GM18909 (cell line): ENCODE data around the gene PTTG2.
"Not testable (repeated sequence)": the region's sequence is repeated elsewhere in the genome, so short reads cannot be mapped to it uniquely, and the experiment has no call there.

Experiments used
- ATAC-seq: cut with Tn5 transposase; IDR thresholded peaks from one replicate; pipeline ENCODE4 v1.9.1; 2021; ENCODE audit warnings: mild to moderate bottlenecking; ENCODE audit not compliant: unreplicated experiment, poor library complexity

PTTG2 gene

DNA sequence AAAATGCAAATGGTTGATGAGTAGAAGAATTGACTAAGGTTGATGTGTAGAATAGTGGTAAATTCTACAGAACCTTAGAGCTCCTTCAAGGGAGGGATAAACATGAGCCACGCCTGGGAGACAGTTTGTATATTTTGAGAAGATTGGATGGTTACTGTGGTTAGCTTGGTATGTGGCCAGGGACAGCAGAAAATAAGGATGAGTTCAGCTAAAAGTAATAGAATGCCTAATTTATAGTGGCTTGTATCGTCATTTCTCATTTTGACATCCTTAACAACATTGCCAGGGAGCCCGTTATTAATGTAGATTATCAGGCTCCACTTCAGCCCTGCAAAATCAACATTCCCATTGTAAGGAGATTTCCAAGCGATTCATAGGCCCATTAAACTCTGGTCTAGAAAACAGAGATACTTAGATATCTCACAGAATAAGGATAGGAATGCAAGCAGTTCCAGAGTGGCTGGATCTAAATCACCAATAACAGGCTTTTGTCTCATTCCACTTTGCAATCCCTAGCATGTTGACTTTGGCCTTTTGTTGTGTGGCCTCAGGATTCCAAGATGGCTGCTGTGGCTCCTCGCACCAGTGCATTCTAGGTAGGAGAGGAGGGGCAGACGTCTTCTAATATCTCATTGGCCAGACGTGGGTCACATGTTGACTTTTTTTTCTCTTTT, 6.4 kb upstream of the PTTG2 start:
- no peak for ATAC-seq

- ATAC-seq, result no peak
These were observed 3.3 kb upstream of the PTTG2 start for GRCh38 chr4:37956941-37957340.

- ATAC-seq, result no peak
These were observed 1.3 kb upstream of the PTTG2 start for GRCh38 chr4:37958932-37959331.

GRCh38 chr4:37960679-37961450, 667 bp downstream of the PTTG2 start:
- no peak for ATAC-seq

DNA sequence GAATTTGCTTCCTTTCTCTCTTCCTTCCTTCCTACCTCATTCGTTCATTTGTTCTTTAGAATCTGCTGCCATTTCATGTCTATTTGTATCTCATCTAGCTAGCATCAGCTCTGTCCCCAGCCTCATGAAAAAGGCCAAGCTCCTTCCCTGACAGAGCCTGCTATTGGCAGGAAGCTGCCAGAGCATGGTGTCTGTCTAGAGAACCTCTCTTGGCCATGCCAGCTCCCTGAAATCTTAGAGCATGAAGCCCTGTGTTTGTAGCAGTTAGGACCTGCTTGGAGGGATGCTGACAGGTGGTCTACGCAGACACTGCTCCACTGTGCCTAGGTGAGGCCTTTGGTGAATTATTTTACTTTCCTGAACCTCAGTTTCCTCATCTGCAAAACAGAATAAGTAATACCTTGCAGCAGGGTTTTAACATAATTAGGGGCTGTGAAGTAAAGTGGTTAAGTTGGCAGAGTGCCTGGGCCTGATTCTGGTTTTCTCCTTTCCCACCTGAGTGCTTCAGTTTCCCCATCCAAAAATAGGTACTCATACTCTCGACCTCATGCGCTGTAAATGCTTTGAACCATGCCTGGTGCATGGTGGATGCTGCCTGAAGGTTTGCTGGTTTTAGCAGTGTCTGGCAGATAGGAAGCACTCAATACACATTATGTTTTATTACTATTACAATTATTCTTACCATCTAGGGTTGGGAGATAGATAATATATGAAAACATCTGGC, 4.7 kb downstream of the PTTG2 start:
- ATAC-seq, result peak; percentile 56

DNA sequence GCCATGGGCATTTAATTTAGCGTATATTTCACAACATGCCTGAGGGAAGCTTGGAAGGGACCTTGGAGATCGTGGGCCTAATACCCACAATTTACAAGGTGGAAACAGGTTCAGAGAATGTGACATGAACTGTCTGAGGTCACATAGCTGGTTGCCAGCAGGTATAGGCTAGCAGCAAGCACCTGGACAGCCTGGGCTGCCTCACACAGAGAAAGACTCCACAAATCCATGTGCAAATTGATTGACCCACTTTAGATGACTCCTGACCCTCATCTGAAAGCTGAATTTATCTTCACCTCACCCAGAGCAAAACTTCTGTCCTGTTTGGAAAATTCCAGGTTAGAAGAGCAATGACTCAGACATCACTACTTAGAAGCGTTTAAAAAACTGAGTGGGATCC, 5.8 kb downstream of the PTTG2 start:
- ATAC-seq, result no peak

DNA sequence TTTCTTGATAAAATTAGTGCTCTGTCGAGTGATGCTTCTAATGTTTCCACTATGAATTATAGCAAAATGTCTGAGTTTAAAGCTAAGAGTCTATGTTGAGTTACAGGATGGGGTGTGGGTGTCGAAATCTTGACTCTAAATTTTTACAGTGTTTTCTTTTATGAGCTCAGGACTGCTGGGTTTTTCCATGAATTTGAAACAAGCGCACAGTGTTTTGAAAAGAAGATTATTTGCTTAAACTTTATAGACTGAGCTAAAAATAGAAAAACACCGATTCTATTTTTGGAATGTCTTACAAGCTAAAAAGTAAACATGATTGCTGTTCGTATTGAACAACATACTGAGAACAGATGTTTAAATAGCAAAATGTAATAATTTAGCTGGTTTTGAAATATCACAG, 7.5 kb downstream of the PTTG2 start:
- no peak for ATAC-seq

- no peak for ATAC-seq
These were observed 8.5 kb downstream of the PTTG2 start for GRCh38 chr4:37968747-37969146.

DNA sequence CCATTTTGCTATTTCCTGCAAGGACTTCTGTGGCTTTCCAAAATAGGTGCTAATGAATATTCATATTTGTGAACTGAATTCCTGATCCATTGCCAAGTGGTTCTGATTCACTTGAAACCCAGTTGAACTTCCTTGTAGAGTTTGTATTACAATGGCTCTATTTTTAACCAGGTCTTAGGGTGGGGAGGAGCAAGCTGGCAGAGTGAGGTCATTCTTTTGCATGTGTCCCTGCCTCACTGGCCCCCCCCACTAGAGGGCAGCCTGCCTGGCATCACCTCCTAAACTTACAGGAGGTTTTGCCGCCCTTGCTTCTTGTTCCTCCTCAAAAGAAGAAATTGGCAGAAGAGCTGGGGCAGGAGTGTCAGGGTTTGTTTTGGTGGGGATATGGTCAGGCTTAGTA, 10.5 kb downstream of the PTTG2 start:
- peak; percentile 59 for ATAC-seq

DNA sequence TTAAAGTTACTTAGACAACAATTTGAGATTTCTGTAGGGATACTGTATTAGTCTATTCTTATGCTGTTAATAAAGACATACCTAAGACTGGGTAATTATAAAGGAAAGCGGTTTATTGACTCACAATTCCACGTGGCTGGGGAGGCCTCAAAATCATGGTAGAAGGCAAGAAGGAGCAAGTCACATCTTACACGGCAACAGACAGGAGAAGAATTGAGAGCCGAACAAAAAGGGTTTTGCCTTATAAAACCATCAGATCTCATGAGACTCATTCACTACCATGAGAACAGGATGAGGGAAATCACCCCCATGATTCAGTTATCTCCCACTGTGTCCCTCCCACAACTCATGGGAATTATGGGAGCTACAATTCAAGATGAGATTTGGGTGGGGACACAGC, 11.0 kb downstream of the PTTG2 start:
- ATAC-seq, result no peak

DNA sequence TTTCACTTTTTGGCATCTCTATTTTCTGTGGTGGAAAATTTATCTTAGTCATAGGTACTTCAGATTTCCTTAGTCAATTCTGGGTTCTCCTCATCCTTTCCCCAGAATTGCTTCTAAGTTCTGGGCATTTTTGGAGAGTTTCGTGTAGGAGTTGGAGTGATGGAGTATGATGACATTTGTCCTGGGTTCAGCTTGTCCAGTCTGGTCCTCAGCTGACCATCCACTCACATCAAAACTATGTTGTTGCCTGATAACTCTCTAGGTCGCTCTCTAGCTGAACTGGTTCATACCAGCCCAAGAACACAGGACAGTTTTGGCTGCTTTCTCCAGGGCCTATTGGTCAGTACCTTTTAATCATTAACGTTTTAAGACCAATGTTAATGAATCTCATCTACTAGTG, 13.2 kb downstream of the PTTG2 start:
- ATAC-seq, result no peak

GRCh38 chr4:37975321-37975822, 15.2 kb downstream of the PTTG2 start:
- not testable (repeated sequence) for ATAC-seq

- ATAC-seq, result no peak
These were observed 16.3 kb downstream of the PTTG2 start for GRCh38 chr4:37976507-37976906.

- ATAC-seq, result peak; percentile 83
These were observed 16.8 kb downstream of the PTTG2 start for GRCh38 chr4:37976991-37977470.

DNA sequence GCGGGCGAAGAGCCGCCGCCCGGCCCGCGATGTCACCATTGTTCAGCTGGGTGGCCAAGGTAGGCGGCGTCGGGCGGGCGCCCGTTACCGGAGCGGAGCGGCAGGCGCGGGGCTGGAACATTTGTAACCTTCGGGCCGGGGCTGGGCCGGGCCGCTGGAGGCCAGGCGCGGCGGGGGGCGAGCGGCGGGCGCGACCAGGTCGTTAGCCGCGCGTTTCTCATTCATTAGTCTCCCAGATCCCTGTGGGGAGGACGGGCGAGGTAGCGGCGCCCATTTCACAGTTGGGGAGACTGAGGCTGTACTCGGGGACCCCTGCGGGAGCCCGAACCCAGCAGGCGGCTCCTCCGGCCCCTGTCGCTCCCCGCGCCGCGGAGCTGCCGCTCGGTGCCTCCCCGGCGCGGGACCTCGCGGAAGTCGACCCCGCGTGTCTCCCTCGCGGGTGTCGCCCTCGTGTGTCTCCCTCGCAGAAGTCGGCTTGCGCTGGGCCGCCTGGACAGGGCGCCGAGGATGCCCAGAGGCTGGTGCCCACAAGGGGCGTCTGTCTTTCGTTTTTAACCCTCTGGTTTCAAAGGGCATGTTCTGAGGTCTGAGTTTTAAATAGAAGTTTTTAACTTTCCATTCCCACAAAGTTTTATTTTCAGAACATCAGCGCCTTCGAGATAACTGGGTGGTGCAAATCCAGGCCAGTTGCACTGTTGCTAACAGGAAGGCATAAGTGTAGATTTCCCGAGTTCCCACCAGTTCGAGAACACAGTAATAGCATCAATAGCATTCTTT, 17.5 kb downstream of the PTTG2 start:
- ATAC-seq, result peak; percentile 63

DNA sequence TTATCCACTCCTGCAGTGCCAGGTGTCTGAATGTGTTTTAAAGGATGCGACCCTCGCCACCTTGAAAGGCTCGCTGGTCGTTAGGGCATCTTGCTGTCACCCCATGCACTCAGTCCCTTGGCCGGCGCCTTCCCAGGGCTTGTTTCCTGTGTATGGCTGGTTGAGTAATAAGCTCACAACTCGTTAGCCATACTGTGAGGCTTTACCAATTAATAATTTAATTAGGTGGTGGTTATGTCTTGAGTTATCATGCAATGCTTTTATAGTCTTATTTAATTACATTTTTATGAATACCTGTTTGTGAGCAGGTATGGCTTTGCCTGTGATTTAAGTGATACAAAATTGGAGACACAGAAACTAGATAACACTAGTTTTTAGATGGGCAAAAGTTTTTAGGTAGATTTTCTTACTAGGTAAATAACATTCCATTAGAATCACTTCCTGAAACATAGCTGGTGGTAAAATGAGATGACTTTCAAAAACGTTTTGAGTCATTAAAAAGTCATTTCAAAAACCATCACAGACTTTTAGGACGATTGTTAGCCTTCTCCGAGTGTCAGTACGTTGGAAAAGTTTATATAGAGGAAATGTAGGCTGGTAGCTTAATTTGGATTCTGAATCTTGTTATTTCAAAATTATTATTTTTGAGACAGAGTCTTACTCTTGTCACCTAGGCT, 18.2 kb downstream of the PTTG2 start:
- ATAC-seq, result peak; percentile 36

- ATAC-seq, result no peak
These were observed 20.0 kb downstream of the PTTG2 start for GRCh38 chr4:37980246-37980645.

- no peak for ATAC-seq
These were observed 21.2 kb downstream of the PTTG2 start for GRCh38 chr4:37981425-37981824.

GRCh38 chr4:37981844-37982720, 21.9 kb downstream of the PTTG2 start:
- no peak for ATAC-seq
